GM12878 (cell line): ENCODE results near the gene PRKRIP1. TPM values are rescaled to one million over a fixed set of nuclear protein-coding genes. Genes with fewer than 3 reads are reported as not detected.

ENCODE experiments used
- ATF3 ChIP-seq: IDR thresholded peaks from 2 replicates; pipeline ENCODE4 v1.6.1; 2011; ENCODE audit warnings: low read depth, mild to moderate bottlenecking, low read length, moderate library complexity, borderline replicate concordance; ENCODE audit errors: extremely low read depth
- BCLAF1 ChIP-seq: fragments of 450-650 bp; IDR thresholded peaks from 2 replicates; pipeline ENCODE4 v1.6.1; 2017; ENCODE audit warnings: antibody characterized with exemption, mild to moderate bottlenecking, moderate library complexity
- CHD1 ChIP-seq: IDR thresholded peaks from 2 replicates; pipeline ENCODE4 v1.6.1; 2012; ENCODE audit warnings: low read depth, low read length, improper control_type of control experiment
- CREB1 ChIP-seq: IDR thresholded peaks from 2 replicates; pipeline ENCODE4 v1.6.1; 2012; ENCODE audit warnings: low read depth, mild to moderate bottlenecking, inconsistent platforms
- DPF2 ChIP-seq: fragments of 450-650 bp; IDR thresholded peaks from 2 replicates; pipeline ENCODE4 v1.6.1; 2017; ENCODE audit warnings: mild to moderate bottlenecking
- GABPA ChIP-seq: IDR thresholded peaks from 2 replicates; pipeline ENCODE4 v1.6.1; 2014; ENCODE audit warnings: antibody characterized with exemption, low read depth, mild to moderate bottlenecking, inconsistent platforms
- JUND ChIP-seq: IDR thresholded peaks from 2 replicates; pipeline ENCODE4 v1.6.1; 2012; ENCODE audit warnings: low read depth, mild to moderate bottlenecking, low read length, improper control_type of control experiment, moderate library complexity
- NR2C1 ChIP-seq: fragments of 450-650 bp; IDR thresholded peaks from 2 replicates; pipeline ENCODE4 v1.6.1; 2017; ENCODE audit warnings: antibody characterized with exemption, mild to moderate bottlenecking, moderate library complexity
- PKNOX1 ChIP-seq: fragments of 450-650 bp; IDR thresholded peaks from 2 replicates; pipeline ENCODE4 v1.6.1; 2016; ENCODE audit warnings: mild to moderate bottlenecking
- RAD51 ChIP-seq: fragments of 450-650 bp; IDR thresholded peaks from 2 replicates; pipeline ENCODE4 v1.6.1; 2016; ENCODE audit warnings: moderate library complexity, mild to moderate bottlenecking, inconsistent platforms
- RFX5 ChIP-seq: IDR thresholded peaks from 2 replicates; pipeline ENCODE4 v1.6.1; 2011; ENCODE audit warnings: low read depth, low read length, improper control_type of control experiment
- SIX5 ChIP-seq: IDR thresholded peaks from 2 replicates; pipeline ENCODE4 v1.6.1; 2011; ENCODE audit warnings: mild to moderate bottlenecking, low read depth, low read length, moderate library complexity; ENCODE audit not compliant: severe bottlenecking
- SKIL ChIP-seq: fragments of 450-650 bp; IDR thresholded peaks from 2 replicates; pipeline ENCODE4 v1.6.1; 2017; ENCODE audit warnings: mild to moderate bottlenecking, low read depth, inconsistent platforms; ENCODE audit not compliant: poor library complexity, severe bottlenecking
- SMAD5 ChIP-seq: IDR thresholded peaks from 2 replicates; pipeline ENCODE4 v1.6.1; 2016; ENCODE audit warnings: antibody characterized with exemption, low read depth
- SMARCA5 ChIP-seq: fragments of 450-650 bp; IDR thresholded peaks from 2 replicates; pipeline ENCODE4 v1.6.1; 2017; ENCODE audit warnings: mild to moderate bottlenecking
- SMC3 ChIP-seq: IDR thresholded peaks from 2 replicates; pipeline ENCODE4 v1.6.1; 2011; ENCODE audit warnings: low read length, improper control_type of control experiment, borderline replicate concordance
- TAF1 ChIP-seq: IDR thresholded peaks from 2 replicates; pipeline ENCODE4 v1.6.1; 2011; ENCODE audit warnings: mild to moderate bottlenecking, low read depth, low read length, borderline replicate concordance
- ZBTB11 ChIP-seq: fragments of 450-650 bp; formaldehyde crosslinking; IDR thresholded peaks from 2 replicates; pipeline ENCODE4 v1.5.0; 2022; ENCODE audit warnings: mild to moderate bottlenecking, missing genetic modification characterization
- ZSCAN29 ChIP-seq: fragments of 450-650 bp; IDR thresholded peaks from 2 replicates; pipeline ENCODE4 v1.6.1; 2017; ENCODE audit warnings: mild to moderate bottlenecking, moderate library complexity
- polyA plus RNA-seq, 11 experiments: library from polyadenylated mRNA; depleted of rRNA in 4 of 11; unstranded in 6 of 11; stranded (reverse) in 5 of 11; fragments of >200 nt; fragmentation: Nextera tagmentation in 4 of 11; fragmentation: Illumina TruSeq in 1 of 11; extraction: Ambion mirVana in 4 of 11; extraction: Trizol in 1 of 11; gene quantifications; 1 replicate in 1 of 11; 2 replicates in 10 of 11; pipeline versions ENCODE4 v1.2.1 to v1.2.3, GENCODE V29; 2011 to 2016; ENCODE audit warnings: inconsistent platforms in 2 of 11, missing spikeins in 2 of 11, low read depth in 1 of 11
- total RNA-seq, 4 experiments: library from RNA; depleted of rRNA in 3 of 4; stranded (reverse); fragments of >200 nt in 3 of 4; fragmentation: Illumina TruSeq in 1 of 4; extraction: Trizol in 1 of 4; gene quantifications; 2 replicates each; pipeline versions ENCODE4 v1.2.1 to v1.2.3, GENCODE V29; 2013 to 2021

PRKRIP1 gene
- total and polyA plus RNA-seq, 10 of the 15 experiments (the other 5 are each of a cell fraction or from before 2014, with no cell fraction given): 17.0 to 38.4 (median 25.5) TPM

GRCh38 chr7:102444961-102445673 lies 49.0 kb downstream of the PRKRIP1 start (continued):
- peak; percentile 50; the same call in 1 of the 2 replicates for TF ChIP-seq DPF2
- peak; percentile 58; the same call in 1 of the 2 replicates for TF ChIP-seq RAD51
- no peak for TF ChIP-seq BCLAF1
- TF ChIP-seq TAF1: 0 out of 2 replicates have a peak, but pooled peaks have one; percentile 16
- TF ChIP-seq ATF3: no peak
- TF ChIP-seq GABPA: no peak
- TF ChIP-seq ZSCAN29: no peak
- TF ChIP-seq SIX5: no peak
- no peak for TF ChIP-seq CHD1
- TF ChIP-seq ZBTB11 (CRISPR knock-in tag): no peak
- no peak for TF ChIP-seq SMC3
- peak; percentile 48 for TF ChIP-seq SKIL
- no peak for TF ChIP-seq RFX5
- no peak for TF ChIP-seq JUND
- TF ChIP-seq CREB1: no peak
- TF ChIP-seq SMARCA5: 0 out of 2 replicates have a peak, but pooled peaks have one; percentile 23
- TF ChIP-seq NR2C1: no peak
- peak; percentile 89 for TF ChIP-seq PKNOX1
- TF ChIP-seq SMAD5: no peak
